GM19468 (cell line): ENCODE data around the gene NDUFB10.

Experiments used
- ATAC-seq: cut with Tn5 transposase; IDR thresholded peaks from one replicate; pipeline ENCODE4 v1.9.1; 2021; ENCODE audit warnings: mild to moderate bottlenecking, moderate library complexity, moderate number of reproducible peaks; ENCODE audit not compliant: unreplicated experiment; ENCODE audit errors: extremely low read depth

The NDUFB10 gene

DNA sequence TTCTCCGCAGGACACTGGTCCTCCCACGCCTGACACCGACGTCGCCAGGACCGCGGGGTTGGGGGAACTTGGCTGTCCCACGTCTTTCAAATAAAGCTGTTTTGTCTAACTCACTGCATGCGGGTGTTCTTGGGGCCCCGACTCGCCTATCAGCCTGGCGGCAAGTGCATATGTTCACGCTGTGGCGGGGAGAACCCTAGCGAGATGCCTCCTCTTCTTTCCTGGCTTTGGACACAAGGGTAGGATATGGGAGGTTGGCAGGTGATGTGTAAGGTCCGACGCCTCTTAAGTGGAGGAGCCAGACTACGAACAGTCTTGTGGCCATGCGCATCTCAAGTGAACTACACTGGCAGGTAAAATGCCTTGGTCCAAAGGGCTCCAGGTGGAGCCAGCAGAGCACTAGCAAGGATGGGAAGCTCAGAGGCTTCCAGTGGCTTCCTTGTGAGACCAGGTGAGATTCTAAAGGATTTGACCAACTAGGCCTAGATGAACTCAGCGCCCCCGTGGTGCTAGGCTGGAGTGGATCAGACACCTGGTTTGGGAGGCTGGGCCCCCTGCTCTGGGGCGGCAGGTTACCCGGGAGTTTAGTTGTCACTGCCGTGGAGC, 6.2 kb downstream of the NDUFB10 start:
- ATAC-seq, result no peak

DNA sequence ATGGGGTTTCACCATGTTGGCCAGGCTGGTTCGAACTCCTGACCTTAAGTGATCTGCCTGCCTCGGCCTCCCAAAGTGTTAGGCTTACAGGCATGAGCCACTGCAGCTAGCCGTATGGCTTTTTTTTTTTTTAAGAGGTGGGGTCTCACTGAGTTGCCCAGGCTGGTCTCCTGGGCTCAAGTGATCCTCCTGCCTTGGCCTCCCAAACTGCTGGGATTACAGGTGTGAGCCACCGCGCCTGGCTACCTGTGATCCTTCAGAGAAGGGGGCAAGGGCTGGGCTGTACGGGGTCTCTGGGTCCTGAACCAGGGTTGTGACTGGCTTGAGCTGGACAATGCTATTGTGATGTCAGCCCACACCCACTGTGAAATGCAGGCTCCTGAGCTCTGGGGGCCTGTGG, 7.1 kb downstream of the NDUFB10 start, which contains the start of gene RNF151:
TSS of gene RNF151 (plus strand) at position 397 of the 400 bp plus-strand sequence. CDS start 26 bp downstream, outside the sequence.
- no peak for ATAC-seq

DNA sequence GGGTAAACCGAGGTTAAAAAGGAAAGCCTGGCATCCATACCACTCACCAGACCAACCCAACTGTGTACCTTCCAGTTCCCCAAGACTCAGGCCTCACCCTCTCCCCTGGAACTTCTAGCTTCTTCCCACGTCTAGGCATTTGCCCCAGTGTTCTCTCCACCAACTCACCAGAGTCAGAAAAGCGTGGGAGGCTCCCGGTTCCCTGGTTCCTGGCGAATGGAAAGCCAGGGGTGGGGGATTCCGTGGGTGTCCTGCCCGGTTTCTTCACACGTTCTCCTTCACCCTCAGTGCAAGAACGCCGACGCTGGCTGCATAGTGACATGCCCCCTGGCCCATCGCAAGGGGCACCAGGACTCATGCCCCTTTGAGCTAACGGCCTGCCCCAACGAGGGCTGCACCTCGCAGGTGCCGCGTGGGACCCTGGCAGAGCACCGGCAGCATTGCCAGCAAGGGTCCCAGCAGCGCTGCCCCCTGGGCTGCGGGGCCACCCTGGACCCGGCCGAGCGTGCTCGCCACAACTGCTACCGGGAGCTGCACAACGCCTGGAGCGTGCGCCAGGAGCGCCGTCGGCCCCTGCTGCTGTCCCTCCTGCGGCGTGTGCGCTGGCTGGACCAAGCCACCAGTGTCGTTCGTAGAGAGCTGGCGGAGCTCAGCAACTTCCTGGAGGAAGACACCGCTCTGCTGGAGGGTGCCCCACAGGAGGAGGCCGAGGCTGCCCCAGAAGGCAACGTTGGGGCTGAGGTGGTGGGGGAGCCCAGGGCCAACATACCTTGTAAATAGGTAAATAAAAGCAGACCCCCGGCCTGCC, 9.0 kb downstream of the NDUFB10 start:
- ATAC-seq, result no peak

DNA sequence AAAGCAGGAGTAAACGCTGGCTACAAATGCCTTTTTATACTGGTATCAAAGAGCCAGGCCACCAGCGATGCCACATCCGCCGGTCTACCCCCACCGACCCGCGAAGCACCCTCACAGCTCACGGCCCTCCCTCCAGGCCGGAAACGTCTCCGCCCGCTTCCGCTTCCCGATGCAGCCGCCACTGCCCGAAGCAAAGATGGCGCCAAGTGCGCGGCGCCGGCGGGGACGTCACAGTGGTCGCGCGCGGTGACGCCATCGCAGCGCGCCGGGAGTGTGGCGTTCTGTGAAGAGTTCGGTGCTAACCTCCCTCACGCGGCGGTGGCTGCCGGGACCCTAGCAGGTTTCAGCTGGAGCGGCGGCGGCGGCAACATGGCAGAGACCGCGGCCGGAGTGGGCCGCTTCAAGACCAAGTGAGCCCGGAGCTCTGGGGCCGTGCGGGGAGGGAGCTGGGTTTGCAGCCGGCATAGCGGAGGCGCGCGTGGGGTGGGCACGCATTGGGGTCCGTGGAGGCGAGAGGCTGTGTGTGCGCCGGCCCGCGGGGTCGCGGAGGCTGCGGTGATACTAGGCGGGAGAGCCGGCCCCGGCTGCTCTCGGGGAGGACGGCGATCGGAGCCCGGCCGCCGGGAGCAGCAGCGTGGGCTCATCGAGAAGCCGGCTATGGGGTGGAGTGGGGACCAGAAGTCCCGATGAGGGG, 12.6 kb downstream of the NDUFB10 start, which contains the start of gene TBL3:
TSS of gene TBL3 (plus strand) at position 258 of the 694 bp plus-strand sequence. CDS start at position 370, 112 bp downstream.
- ATAC-seq, result peak; percentile 56

DNA sequence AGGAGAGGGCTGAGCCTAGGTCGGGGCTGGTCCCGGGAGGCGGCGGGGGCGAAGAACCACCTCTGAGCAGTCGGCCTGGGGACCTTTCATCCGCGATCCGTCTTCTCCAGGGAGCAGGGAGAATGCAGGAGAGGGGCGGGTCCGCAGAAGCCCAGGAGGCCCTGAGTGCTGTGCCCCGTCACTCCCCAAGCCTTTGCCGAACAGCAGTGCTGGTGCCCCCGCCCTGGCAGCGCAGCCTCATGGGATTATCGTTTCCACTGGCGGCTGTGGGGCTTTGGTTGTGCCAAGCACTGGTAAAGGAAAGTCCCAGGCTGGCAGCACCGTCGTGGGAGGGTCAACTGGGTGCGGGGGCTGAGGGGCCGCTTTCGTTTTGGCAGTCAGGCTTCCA, 13.1 kb downstream of the NDUFB10 start:
- no peak for ATAC-seq

DNA sequence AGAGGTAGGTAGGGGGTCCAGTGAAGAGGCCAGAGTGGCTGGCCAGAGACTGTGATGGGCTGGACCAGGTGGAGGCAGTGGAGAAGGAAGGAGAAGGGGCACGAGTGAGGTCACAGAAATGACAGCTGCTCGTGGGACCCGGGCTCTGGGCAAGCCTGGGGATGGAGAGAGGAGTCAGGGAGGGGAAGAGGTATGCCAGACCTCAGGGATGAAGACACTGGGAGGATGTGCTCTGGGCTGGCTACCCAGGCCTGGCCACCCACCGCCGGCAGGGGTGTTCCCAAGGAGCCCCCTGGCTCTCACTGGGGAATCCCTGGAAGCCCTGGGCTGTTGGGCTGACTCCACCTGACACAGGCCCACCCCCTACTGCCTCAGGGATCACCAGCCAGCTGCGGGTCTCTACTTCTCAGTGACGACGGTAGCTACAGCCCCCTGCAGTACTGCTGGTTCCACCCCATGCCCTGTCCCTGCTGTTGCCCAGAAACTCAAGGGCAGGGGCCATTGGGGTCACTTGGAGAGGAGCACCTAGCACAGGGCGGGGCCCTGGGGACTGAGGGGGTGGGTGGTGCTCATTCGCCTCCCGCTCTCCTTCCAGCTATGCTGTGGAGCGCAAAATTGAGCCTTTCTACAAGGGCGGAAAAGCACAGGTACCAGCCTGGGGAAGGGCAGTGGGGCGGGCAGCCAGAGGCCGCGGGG, 14.3 kb downstream of the NDUFB10 start:
- ATAC-seq, result no peak

DNA sequence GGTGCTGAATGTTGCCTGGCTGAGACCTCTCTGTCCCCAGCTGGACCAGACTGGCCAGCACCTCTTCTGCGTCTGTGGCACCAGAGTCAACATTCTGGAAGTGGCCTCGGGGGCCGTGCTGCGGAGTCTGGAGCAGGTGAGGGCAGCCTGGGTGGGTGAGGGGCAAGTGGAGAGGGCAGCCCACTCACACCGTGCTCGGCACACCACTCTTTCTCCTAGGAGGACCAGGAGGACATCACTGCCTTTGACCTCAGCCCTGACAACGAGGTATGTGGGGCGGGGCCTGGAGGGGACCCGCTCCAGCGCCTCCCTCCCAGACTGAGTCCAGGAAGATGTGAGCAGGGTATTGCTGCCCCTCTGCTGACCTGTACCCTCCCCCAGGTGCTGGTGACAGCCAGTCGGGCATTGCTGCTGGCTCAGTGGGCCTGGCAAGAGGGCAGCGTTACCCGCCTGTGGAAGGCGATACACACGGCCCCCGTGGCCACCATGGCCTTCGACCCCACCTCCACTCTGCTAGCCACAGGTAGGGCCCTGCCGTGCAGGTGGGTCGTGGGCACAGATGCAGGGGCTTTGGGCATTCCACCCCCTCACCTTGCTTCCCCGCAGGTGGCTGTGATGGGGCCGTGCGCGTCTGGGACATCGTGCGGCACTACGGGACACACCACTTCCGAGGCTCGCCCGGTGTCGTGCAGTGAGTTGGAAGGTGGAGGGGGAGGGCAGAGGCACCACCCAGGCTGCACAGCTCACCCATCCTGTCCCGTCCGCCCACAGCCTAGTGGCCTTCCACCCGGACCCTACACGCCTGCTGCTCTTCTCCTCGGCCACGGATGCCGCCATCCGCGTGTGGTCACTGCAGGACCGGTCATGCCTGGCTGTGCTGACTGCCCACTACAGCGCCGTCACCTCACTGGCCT, 15.1 kb downstream of the NDUFB10 start:
- no peak for ATAC-seq

DNA sequence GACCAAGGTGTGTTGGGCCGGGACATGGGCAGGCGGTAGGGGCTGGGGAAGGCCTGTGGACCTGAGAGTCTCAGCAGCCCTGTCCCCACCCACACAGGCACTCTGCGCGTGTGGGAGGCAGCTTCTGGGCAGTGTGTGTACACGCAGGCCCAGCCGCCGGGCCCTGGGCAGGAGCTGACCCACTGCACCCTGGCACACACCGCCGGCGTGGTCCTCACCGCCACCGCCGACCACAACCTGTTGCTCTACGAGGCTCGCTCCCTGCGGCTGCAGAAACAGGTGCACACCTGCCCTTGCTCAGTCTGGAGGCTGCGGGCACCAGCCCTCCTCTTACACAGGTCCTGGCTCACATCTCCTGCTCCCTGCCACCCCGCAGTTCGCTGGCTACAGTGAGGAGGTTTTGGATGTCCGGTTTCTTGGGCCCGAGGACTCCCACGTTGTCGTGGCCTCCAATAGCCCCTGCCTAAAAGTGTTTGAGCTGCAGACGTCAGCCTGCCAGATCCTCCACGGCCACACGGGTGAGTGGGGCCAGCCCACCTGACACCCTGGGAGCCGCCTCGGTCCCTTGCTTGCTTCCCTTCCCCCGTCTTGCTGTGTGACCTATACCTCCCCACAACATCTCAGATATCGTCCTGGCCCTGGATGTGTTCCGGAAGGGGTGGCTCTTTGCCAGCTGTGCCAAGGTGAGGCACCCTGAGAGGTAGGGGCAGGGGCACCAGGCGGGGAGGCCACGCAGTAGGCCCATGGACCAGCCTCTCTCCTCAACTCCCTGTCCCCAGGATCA, 16.3 kb downstream of the NDUFB10 start:
- no peak for ATAC-seq

DNA sequence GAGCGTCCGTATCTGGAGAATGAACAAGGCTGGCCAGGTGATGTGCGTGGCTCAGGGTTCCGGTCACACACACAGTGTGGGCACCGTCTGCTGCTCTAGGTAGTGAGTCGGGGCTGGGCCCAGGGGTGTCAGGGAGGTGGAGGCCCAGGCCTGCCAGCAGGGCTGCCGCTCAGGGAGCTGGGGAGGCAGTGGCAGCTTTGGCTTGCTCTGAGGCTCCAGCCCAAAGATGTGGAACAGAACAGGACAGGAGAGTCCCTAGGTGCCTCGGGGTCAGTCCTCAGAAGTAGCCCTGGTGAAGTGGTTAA, 16.8 kb downstream of the NDUFB10 start:
- ATAC-seq, result no peak

DNA sequence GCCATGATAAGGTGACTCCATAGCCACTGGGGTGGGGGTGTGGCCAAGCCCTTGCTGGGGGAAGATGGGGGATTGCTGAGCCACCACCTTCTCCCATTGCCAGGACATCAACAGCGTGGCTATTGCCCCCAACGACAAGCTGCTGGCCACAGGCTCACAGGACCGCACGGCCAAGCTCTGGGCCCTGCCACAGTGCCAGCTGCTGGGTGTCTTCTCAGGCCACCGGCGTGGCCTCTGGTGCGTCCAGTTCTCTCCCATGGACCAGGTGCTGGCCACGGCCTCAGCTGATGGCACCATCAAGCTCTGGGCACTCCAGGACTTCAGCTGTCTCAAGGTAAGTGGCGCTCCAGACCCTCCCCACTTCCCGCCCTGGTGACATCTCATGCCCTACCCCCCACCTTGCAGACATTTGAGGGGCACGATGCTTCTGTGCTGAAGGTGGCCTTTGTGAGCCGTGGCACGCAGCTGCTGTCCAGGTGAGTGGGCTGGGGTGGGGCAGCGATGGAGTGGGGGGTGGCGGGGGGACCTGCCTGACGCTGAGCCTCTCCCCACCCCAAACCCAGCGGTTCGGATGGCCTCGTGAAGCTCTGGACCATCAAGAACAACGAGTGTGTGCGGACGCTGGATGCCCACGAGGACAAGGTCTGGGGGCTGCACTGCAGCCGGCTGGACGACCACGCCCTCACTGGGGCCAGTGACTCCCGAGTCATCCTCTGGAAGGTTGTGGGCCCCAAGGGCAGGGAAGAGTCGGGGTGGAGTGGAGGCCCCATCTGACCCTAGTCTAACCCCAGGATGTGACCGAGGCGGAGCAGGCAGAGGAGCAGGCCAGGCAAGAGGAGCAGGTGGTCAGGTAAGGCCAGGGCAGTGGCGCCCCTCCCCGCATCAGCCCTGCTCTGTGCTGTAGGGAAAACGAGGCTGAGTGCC, 17.9 kb downstream of the NDUFB10 start:
- no peak for ATAC-seq

DNA sequence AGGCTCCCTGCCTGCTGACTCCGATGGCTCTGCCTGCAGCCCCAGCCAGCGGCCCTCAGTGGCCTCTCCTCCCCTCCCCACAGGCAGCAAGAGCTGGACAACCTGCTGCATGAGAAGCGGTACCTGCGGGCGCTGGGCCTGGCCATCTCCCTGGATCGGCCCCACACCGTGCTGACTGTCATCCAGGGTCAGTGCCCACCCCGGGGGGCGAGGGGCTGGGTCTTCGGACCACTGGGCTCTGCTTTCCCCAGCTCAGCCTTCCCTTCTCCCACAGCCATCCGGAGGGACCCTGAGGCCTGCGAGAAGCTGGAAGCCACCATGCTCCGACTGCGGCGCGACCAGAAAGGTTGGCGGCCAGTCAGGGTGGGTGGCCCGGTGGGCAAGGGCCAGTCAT, 18.5 kb downstream of the NDUFB10 start:
- ATAC-seq, result no peak

DNA sequence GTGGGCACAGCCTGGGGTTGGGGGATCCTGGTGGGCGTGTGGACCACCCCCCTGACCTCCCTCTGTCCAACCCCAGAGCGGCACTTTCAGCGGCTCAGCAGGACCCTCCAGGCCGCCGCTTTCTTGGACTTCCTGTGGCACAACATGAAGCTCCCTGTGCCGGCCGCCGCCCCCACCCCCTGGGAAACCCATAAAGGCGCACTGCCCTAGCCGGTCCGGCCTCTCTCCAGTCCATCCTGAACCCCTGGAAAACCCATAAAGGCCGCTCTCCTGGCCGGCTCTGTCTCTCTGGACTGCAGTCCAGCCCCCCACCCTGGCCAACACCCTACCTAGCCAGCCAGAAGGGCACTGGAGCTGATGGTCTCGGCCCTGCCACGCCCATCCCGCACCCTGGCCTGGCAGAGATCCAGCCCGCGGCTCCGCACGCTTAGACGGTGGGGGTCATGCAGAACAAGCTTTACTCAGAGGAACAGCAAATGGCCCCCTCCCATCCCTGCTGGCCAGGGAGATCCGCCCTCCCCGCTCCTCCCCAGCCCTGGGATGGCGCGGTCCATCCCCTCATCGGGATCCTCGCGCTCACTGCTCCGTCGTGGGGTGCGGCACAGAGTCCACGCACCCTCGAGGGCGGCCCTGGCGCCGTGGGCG, 19.3 kb downstream of the NDUFB10 start:
- no peak for ATAC-seq

DNA sequence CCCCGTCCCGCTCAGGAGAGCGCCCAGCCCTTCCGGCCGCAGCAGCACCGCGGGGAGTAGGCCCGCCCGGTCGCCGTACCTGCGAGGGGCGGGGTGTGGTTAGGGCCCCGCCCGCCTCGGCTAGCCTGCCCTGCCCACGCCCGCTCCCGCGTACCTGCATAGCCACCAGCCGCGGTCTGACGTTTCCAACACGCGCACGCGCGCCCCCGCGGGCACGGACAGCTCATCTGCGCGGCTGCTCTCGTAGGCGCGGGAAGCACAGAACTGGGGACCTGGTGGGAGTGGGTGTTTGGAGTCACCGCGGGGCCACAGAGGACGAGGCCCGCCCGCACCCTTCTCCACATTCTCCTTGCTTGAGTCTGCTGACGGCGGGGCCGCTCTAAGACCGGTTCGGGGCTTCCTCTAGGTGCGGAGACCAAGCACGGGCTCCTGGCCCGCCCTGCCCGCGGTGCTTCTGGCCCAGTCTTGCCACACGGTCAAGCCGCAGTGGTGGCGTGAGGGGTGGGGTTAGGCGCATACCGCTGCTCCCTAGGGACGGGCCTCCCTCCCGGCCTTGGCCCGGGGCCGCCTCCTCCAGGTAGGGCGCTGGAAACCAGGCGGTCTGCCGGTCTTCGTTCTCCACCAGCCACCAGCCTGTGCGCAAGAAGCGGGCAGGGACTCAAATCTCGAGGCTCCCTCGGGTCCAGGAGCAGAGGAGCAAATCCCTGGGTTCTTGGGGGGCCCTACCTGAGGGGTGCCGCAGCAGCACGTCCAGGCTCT, 20.1 kb downstream of the NDUFB10 start:
- ATAC-seq, result no peak

DNA sequence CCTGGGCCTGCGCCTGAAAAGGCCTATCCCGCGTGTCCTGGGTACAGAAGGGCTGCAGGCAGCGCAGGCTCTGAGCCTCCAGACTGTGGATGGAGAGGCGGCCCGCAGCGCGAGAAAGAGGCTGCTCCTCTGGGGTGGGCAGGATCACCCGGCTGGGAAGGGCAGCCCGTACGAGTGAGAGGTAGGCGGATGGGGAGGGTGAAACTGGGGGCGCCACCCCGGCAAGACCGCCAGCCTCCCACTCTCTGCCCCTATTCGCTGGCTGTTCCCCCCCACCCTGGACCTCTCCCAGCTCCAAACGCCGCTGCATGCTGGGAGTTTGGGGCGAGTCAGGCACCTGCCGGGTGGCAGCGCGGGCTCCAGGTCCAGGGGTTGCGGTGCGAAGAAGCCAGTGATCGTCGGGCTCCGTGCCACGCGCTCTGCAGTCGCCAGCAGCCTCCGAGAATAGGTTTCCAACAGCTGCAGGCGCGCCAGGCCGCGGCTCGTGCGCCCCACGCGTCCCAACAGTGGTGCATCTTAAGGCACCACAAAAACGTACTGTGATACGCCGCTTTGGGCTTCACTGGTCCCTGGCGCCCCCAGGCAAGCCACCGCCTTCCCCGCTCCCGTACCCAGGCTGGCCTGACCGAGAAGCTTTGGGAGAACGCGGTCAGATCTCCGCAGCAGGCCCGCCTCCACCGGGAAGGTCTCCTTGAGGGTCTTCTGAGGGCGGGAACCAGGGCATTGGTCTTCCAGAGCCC, 20.9 kb downstream of the NDUFB10 start:
- no peak for ATAC-seq

DNA sequence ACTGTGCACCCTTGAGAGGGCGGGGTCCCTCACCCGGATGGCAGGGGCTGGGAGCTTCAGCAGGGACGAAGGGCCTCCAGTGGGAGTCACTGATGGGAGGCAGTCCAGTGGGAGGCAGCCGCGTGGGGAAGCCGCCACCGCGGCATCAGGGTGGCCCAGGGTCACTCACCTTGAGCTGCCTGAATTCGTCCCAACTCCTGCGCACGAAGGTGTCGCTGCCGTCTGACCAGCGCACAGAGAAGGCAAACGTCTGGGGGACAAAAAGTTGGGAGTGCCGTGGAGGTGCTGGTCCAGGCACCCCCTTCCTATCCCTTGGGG, 21.4 kb downstream of the NDUFB10 start:
- no peak for ATAC-seq

DNA sequence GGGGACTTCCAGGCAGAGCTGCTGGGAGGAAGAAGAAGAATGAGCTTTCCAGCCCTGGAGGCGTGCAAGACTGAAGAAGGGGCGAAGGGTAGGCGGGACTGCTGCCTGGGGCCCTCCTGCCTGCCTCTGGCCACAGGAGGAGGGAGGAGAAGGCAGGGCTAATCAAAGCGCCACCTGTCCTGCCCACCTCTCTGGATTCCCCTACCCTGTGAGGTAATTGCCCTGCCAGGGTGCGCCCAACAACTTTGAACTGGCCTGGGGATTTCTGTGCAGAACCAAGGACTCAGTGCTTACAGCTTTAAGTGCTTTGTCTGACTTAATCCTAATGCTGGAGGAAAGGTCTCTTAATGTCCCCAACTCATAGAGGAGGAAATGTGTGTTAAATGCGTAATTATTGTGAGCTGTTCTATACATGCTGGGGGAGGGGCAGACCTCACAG, 22.1 kb downstream of the NDUFB10 start, which contains the start of gene NOXO1:
TSS of gene NOXO1 (minus strand) at position 72 of the 439 bp plus-strand sequence. CDS start 290 bp downstream, outside the sequence.
- no peak for ATAC-seq
